Muscle layer of colon (tissue), 2 donors: ENCODE results near the gene RBBP9.

Experiments used
- H3K27ac ChIP-seq: one replicate; pipeline ENCODE4 v1.7.0; 2013; ENCODE audit warnings: low read depth, mild to moderate bottlenecking, low read length, moderate library complexity
- H3K27me3 ChIP-seq, 2 donors: one replicate each; pipeline ENCODE4 v1.7.0; 2013; ENCODE audit warnings: low read length in 2 of 2, mild to moderate bottlenecking in 2 of 2; ENCODE audit not compliant: insufficient read depth in 2 of 2, control insufficient read depth in 1 of 2
- H3K36me3 ChIP-seq: one replicate; pipeline ENCODE4 v1.7.0; 2013; ENCODE audit warnings: mild to moderate bottlenecking, low read length; ENCODE audit not compliant: insufficient read depth
- H3K4me1 ChIP-seq: one replicate; pipeline ENCODE4 v1.7.0; 2013; ENCODE audit warnings: mild to moderate bottlenecking, low read length; ENCODE audit not compliant: insufficient read depth
- H3K4me3 ChIP-seq, 2 donors: one replicate each; pipeline ENCODE4 v1.7.0; 2013; ENCODE audit warnings: low read length in 2 of 2, low read depth in 1 of 2, mild to moderate bottlenecking in 1 of 2, moderate library complexity in 1 of 2
- H3K9ac ChIP-seq: one replicate; pipeline ENCODE4 v1.7.0; 2013; ENCODE audit warnings: low read length
- H3K9me3 ChIP-seq: one replicate; pipeline ENCODE4 v1.7.0; 2013; ENCODE audit warnings: mild to moderate bottlenecking, low read length
- donor health status: abdominal sarcoma.
- donor health status: Adenocarcinoma of cecum.

The RBBP9 gene

DNA sequence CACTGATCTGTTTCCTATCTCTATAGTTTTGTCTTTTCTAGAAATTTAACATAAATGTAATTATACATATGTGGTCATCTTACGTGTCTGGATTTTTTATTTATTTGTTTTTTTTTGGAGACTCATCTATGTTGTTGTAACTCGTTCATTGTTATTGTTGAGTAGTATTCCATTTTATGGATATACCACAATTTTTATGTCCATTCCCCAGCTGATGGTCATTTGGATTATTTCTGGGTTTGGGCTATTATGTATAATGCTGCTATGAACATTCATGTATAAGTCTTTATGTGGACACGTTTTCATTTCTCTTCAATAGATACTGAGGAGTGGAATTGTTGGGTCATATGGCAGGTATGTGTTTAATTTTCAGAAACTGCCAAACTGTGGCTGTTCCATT, 40.4 kb downstream of the RBBP9 start:
- no peaks in the 10 kb centered on the region for H3K36me3 ChIP-seq
- H3K27ac ChIP-seq, result no peak overlapping the region
- no peaks in the 10 kb centered on the region for H3K27me3 ChIP-seq
- H3K9me3 ChIP-seq, result no peaks in the 10 kb centered on the region
- H3K4me1 ChIP-seq, result no peaks in the 10 kb centered on the region
- no peak overlapping the region for H3K4me3 ChIP-seq
- no peak overlapping the region for H3K9ac ChIP-seq

DNA sequence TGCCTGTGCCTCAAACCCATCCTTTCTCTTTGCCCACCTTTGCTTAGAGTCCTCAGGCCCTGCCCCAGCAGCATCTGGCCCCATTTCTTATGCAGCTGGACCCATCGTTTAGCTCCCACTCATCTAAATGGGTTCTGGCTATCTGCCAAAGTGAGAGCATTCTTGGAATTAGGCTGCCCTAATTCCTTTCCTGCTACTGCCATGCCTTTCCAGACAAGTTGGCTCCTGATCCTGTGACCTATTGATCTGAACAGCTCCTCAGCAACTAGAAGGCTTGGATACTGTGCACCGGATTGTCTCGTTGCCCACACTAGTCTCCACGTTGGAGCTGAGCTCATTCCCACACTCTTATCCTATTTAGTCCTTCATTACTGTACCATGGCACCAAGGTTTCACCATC, 53.1 kb downstream of the RBBP9 start:
- no peak overlapping the region for H3K27ac ChIP-seq
- H3K4me3 ChIP-seq, result no peak overlapping the region
- H3K4me1 ChIP-seq, result no peaks in the 10 kb centered on the region
- no peaks in the 10 kb centered on the region for H3K27me3 ChIP-seq
- H3K9me3 ChIP-seq, result no peaks in the 10 kb centered on the region
- no peaks in the 10 kb centered on the region for H3K36me3 ChIP-seq
- no peak overlapping the region for H3K9ac ChIP-seq

DNA sequence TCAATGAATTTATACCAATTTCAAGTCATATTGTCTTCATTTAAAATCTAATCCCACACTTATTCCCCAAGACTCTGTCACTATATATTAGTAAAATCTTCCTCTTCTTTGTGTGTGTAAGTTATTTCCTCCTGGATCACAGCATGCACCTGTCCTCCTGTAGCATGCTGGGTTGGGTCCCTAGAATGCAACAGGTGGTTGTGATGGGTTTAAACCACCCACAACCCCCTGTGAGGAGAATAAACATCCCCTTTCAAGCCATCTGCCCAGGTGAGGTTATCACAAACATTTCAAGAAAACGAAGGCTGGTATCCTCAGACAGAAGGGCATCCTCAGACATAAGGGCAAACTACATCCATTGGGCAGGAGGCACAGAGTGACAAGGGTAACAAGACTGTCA, 56.6 kb downstream of the RBBP9 start:
- H3K9ac ChIP-seq, result no peak overlapping the region

DNA sequence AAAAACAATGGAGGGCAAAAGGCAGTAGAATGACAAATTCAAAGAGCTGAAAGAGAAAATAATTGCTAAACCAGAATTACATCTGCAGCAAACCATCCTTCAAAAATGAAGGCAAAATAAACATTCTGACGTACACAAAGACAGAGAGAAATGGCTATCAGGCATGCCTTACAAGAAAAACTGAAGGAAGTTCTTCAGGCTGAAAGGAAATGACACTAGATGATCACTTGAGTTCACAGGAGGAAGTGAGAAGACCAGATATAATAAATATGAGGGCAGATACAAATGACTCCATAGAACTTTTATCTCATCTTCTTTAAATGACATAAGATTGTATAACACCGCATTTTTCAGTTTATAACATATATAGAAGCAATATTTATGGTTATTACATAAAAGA, 60.2 kb downstream of the RBBP9 start:
- Histone ChIP-seq H3K27ac (no peak overlapping the region), H3K36me3 (no peaks in the 10 kb centered on the region), H3K27me3 (no peaks in the 10 kb centered on the region), H3K4me3 (no peak overlapping the region), H3K4me1 (no peaks in the 10 kb centered on the region), H3K9me3 (no peaks in the 10 kb centered on the region), H3K9ac (no peak overlapping the region)

More for the DNA sequence above, 56.6 kb downstream of the RBBP9 start:
- H3K4me1 ChIP-seq, result no peaks in the 10 kb centered on the region
- H3K27me3 ChIP-seq, result no peaks in the 10 kb centered on the region
- H3K36me3 ChIP-seq, result no peaks in the 10 kb centered on the region
- no peak overlapping the region for H3K4me3 ChIP-seq
- no peaks in the 10 kb centered on the region for H3K9me3 ChIP-seq
- no peak overlapping the region for H3K27ac ChIP-seq
